Cardiac fibroblast (primary cell): ENCODE measurements around the gene LRRC4C.

Experiments used
- DNase-seq, 2 donors: peaks; one replicate each; pipeline versions ENCODE4 v3.0.0 to v3.0.0-alpha.2; 2010; ENCODE audit warnings: low read depth in 2 of 2
- H3K4me3 ChIP-seq, 2 donors: replicated peaks in 1 of 2; 1 replicate in 1 of 2; 2 replicates in 1 of 2; pipeline ENCODE4 v1.5.1; 2011; ENCODE audit warnings: low read depth in 2 of 2, low read length in 2 of 2, mild to moderate bottlenecking in 2 of 2, moderate library complexity in 1 of 2
- CTCF ChIP-seq: IDR thresholded peaks from one replicate; pipeline ENCODE4 v1.5.1; 2011; ENCODE audit warnings: low read depth, mild to moderate bottlenecking, low read length, inconsistent platforms

LRRC4C gene

GRCh38 chr11:41247621-41248020 is 211.8 kb downstream of the LRRC4C start:
- TF ChIP-seq CTCF = no peak
- H3K4me3 ChIP-seq = no peak overlapping the region
- no peak for DNase-seq

GRCh38 chr11:41246399-41246745 is 213.1 kb downstream of the LRRC4C start:
- no peak overlapping the region for H3K4me3 ChIP-seq
- TF ChIP-seq CTCF = no peak
- no peak for DNase-seq

GRCh38 chr11:41245704-41246398 is 213.6 kb downstream of the LRRC4C start:
- no peak for DNase-seq
- TF ChIP-seq CTCF = no peak
- H3K4me3 ChIP-seq = no peak overlapping the region

- no peak for DNase-seq
- no peak for TF ChIP-seq CTCF
- H3K4me3 ChIP-seq = no peak overlapping the region
Observed at GRCh38 chr11:41245184-41245583, 214.3 kb downstream of the LRRC4C start.

GRCh38 chr11:41237382-41237781 is 222.1 kb downstream of the LRRC4C start:
- TF ChIP-seq CTCF = no peak
- no peak for DNase-seq
- H3K4me3 ChIP-seq = no peak overlapping the region

- DNase-seq = no peak
- H3K4me3 ChIP-seq = no peak overlapping the region
- TF ChIP-seq CTCF = no peak
Observed at GRCh38 chr11:41235668-41236067, 223.8 kb downstream of the LRRC4C start.
